ENCODE results near the gene CAMK2B. TPM values are rescaled to one million over a fixed set of nuclear protein-coding genes. Genes with fewer than 3 reads are reported as not detected.

Gene CAMK2B
- total RNA-seq, 2 donors from 2014 or later = 0.42 to 0.80 TPM

DNA sequence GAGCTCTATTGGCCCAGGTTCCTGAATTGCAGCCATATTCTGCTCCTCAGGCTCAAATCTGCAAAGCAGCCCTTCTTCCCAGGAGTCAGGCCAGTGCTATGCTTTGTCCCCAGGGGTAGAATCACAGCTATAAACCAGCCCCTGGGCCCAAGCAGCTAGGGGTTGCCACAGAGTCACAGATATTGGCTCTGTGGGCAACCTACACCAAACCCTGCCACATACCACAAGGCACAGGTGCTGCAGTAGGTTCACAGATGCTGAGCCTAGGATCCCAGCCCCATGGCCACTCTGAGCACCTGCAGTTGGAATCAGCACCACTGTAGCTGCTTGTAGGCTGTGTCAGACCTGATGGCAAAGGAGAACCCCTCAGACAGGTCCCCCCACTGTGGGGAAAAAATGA, 43.1 kb upstream of the CAMK2B start:
- Histone ChIP-seq H3K9ac (ENCODE audit: low read depth in 2 of 2, low read length in 2 of 2) (no peak overlapping the region), H3K36me3 (no peaks in the 10 kb centered on the region), H3K4me1 (no peaks in the 10 kb centered on the region), H3K27me3 (no peaks in the 10 kb centered on the region), H3K27ac (no peak overlapping the region), H3K4me3 (no peak overlapping the region), H3K9me3 (no peaks in the 10 kb centered on the region)
- TF ChIP-seq, protein P1, sequence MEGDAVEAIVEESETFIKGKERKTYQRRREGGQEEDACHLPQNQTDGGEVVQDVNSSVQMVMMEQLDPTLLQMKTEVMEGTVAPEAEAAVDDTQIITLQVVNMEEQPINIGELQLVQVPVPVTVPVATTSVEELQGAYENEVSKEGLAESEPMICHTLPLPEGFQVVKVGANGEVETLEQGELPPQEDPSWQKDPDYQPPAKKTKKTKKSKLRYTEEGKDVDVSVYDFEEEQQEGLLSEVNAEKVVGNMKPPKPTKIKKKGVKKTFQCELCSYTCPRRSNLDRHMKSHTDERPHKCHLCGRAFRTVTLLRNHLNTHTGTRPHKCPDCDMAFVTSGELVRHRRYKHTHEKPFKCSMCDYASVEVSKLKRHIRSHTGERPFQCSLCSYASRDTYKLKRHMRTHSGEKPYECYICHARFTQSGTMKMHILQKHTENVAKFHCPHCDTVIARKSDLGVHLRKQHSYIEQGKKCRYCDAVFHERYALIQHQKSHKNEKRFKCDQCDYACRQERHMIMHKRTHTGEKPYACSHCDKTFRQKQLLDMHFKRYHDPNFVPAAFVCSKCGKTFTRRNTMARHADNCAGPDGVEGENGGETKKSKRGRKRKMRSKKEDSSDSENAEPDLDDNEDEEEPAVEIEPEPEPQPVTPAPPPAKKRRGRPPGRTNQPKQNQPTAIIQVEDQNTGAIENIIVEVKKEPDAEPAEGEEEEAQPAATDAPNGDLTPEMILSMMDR (IDR thresholded peaks at IDR 0.05) = no peak
- DNase-seq = no peak
- intact Hi-C loops (cut with DNase I) = no loop called here

GRCh38 chr7:44367475-44368043, 42.2 kb upstream of the CAMK2B start:
- DNase-seq = no peak
- intact Hi-C loops (cut with DNase I) = no loop called here
- H3K9me3 ChIP-seq = no peaks in the 10 kb centered on the region
- no peak overlapping the region for H3K4me3 ChIP-seq
- H3K27ac ChIP-seq = no peak overlapping the region
- no peak overlapping the region for H3K9ac ChIP-seq (ENCODE audit: low read depth in 2 of 2, low read length in 2 of 2)
- H3K36me3 ChIP-seq = no peaks in the 10 kb centered on the region
- no peaks in the 10 kb centered on the region for H3K4me1 ChIP-seq
- no peaks in the 10 kb centered on the region for H3K27me3 ChIP-seq
- TF ChIP-seq, protein P1 (IDR thresholded peaks at IDR 0.05) = no peak

DNA sequence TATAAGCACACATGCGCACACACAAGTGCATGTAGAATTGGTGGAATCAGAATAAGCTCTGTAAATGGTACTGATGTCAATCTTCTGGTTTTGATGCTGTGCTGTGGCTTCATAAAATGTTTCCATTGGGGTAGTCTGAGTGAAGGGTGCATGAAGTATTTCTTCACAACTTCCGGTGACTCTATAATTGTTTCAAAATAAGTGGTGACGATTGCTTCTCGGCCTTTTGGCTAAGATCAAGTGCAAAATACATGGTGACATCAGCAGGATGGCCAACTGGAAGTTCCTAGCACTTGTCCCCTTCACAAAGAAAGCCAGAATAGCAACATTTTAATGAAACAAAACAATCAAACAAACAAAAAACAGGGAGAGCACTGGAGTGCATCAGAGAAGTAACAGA, 41.6 kb upstream of the CAMK2B start:
- TF ChIP-seq, protein P1 (IDR thresholded peaks at IDR 0.05) = no peak
- H3K4me3 ChIP-seq = no peak overlapping the region
- H3K9me3 ChIP-seq = no peaks in the 10 kb centered on the region
- no peak for DNase-seq
- H3K36me3 ChIP-seq = no peaks in the 10 kb centered on the region
- H3K27ac ChIP-seq = no peak overlapping the region
- H3K9ac ChIP-seq (ENCODE audit: low read depth in 2 of 2, low read length in 2 of 2) = no peak overlapping the region
- intact Hi-C loops (cut with DNase I) = no loop called here
- H3K4me1 ChIP-seq = no peaks in the 10 kb centered on the region
- H3K27me3 ChIP-seq = no peaks in the 10 kb centered on the region

GRCh38 chr7:44353668-44354067, 28.3 kb upstream of the CAMK2B start:
- TF ChIP-seq, protein P1 (IDR thresholded peaks at IDR 0.05) = no peak
- H3K27me3 ChIP-seq = no peaks in the 10 kb centered on the region
- no peak overlapping the region for H3K9ac ChIP-seq (ENCODE audit: low read depth in 2 of 2, low read length in 2 of 2)
- intact Hi-C loops (cut with DNase I) = no loop called here
- no peaks in the 10 kb centered on the region for H3K36me3 ChIP-seq
- no peaks in the 10 kb centered on the region for H3K9me3 ChIP-seq
- no peak for DNase-seq
- H3K27ac ChIP-seq = no peak overlapping the region
- no peak overlapping the region for H3K4me3 ChIP-seq
- H3K4me1 ChIP-seq = no peaks in the 10 kb centered on the region

GRCh38 chr7:44348851-44349781, 23.7 kb upstream of the CAMK2B start:
- Histone ChIP-seq H3K27me3 (no peaks in the 10 kb centered on the region), H3K36me3 (no peaks in the 10 kb centered on the region), H3K27ac (no peak overlapping the region), H3K4me3 (no peak overlapping the region), H3K9me3 (no peaks in the 10 kb centered on the region), H3K4me1 (no peaks in the 10 kb centered on the region), H3K9ac (ENCODE audit: low read depth in 2 of 2, low read length in 2 of 2) (no peak overlapping the region)
- intact Hi-C loops (cut with DNase I) = no loop called here
- no peak for DNase-seq
- TF ChIP-seq, protein P1 (IDR thresholded peaks at IDR 0.05) = no peak
